ENCODE results near the gene INTS7.

DNA sequence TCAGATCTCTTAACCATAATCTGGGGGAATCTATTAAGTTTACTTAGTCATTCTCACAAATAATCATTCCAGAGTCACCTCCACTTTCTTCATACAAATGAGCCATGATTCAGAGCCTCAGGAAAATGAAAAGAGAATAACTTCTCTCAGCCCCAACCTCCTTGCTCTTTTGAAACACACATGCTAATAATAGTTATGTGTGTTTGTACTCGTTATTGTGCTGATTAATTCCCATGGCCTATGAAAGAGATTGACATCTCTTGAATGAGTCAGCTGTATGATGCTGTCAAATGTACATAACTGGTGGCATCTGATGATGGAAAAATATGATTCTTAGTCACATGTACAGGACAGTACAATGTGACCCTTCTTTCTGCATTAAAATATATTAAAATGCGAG lies 41.7 kb upstream of the INTS7 start:
- TF ChIP-seq EZH2 (IDR thresholded peaks at IDR 0.05) (no peak), EZH2phosphoT487 (IDR thresholded peaks at IDR 0.05) (no peak)
- TF ChIP-seq, protein P1, sequence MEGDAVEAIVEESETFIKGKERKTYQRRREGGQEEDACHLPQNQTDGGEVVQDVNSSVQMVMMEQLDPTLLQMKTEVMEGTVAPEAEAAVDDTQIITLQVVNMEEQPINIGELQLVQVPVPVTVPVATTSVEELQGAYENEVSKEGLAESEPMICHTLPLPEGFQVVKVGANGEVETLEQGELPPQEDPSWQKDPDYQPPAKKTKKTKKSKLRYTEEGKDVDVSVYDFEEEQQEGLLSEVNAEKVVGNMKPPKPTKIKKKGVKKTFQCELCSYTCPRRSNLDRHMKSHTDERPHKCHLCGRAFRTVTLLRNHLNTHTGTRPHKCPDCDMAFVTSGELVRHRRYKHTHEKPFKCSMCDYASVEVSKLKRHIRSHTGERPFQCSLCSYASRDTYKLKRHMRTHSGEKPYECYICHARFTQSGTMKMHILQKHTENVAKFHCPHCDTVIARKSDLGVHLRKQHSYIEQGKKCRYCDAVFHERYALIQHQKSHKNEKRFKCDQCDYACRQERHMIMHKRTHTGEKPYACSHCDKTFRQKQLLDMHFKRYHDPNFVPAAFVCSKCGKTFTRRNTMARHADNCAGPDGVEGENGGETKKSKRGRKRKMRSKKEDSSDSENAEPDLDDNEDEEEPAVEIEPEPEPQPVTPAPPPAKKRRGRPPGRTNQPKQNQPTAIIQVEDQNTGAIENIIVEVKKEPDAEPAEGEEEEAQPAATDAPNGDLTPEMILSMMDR (IDR thresholded peaks at IDR 0.05): no peak

Data from neural progenitor cell (in vitro differentiated cells).